A673 (cell line): ENCODE results near the gene CD6.

Source experiments
- CTCF ChIP-seq: fragments of 300-800, 200-600 bp; sonication (generic); conservative IDR thresholded peaks from 2 replicates; pipeline ENCODE4 v1.5.1; 2017; ENCODE audit warnings: low read depth, mild to moderate bottlenecking, antibody characterized with exemption, low read length, moderate library complexity, mixed read lengths
- EZH2 ChIP-seq: fragments of 200-600 bp; sonication (generic); IDR thresholded peaks from 2 replicates; pipeline ENCODE4 v1.6.1; 2017; ENCODE audit warnings: borderline replicate concordance, low read depth, mild to moderate bottlenecking, mixed read lengths, antibody characterized with exemption, low read length; ENCODE audit not compliant: poor library complexity, severe bottlenecking

GRCh38 chr11:61000426-61000825 lies 28.9 kb downstream of the CD6 start:
- TF ChIP-seq CTCF, result no peak
- TF ChIP-seq EZH2, result no peak
